ENCODE measurements around the gene SCAPER.

The SCAPER gene

GRCh38 chr15:76339305-76340197 is 565.6 kb downstream of the SCAPER start:
- DNase-seq (ENCODE audit: low read depth) = no peak

- no peak for DNase-seq (ENCODE audit: low read depth)
These were observed 566.4 kb downstream of the SCAPER start for GRCh38 chr15:76338486-76339304.

DNA sequence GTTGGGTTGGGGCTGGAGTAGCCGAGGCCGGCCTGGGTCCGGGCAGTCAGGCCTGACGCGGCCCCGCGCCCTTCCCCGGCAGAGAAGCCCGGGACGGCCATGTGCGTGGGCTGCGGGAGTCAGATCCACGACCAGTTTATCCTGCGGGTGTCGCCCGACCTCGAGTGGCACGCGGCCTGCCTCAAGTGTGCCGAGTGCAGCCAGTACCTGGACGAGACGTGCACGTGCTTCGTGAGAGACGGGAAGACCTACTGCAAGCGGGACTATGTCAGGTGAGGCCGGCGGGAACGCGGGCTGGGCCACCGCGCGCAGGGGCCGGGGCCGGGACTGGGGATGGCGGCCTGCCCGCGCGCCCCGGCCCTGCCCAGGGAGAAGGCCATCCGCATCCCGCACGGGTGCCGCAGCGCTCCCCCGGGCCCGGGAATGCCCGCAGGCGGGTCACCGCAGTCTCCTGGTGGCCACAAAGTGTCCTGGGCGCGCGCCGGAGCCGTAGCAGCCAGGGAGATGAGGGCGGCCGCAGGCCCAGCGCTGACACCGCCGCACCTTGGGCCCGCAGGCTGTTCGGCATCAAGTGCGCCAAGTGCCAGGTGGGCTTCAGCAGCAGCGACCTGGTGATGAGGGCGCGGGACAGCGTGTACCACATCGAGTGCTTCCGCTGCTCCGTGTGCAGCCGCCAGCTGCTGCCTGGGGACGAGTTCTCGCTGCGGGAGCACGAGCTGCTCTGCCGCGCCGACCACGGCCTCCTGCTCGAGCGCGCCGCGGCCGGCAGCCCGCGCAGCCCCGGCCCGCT is 567.2 kb downstream of the SCAPER start:
- DNase-seq (ENCODE audit: low read depth) = no peak

GRCh38 chr15:76337059-76337695 is 568.0 kb downstream of the SCAPER start:
- no peak for DNase-seq (ENCODE audit: low read depth)

- peak; percentile 81 for DNase-seq (ENCODE audit: low read depth)
These were observed 568.7 kb downstream of the SCAPER start, which contains the start of gene ISL2 for GRCh38 chr15:76336254-76337058. TSS of gene ISL2 (plus strand) at chr15:76336773. CDS start at chr15:76336884, 111 bp downstream.

DNA sequence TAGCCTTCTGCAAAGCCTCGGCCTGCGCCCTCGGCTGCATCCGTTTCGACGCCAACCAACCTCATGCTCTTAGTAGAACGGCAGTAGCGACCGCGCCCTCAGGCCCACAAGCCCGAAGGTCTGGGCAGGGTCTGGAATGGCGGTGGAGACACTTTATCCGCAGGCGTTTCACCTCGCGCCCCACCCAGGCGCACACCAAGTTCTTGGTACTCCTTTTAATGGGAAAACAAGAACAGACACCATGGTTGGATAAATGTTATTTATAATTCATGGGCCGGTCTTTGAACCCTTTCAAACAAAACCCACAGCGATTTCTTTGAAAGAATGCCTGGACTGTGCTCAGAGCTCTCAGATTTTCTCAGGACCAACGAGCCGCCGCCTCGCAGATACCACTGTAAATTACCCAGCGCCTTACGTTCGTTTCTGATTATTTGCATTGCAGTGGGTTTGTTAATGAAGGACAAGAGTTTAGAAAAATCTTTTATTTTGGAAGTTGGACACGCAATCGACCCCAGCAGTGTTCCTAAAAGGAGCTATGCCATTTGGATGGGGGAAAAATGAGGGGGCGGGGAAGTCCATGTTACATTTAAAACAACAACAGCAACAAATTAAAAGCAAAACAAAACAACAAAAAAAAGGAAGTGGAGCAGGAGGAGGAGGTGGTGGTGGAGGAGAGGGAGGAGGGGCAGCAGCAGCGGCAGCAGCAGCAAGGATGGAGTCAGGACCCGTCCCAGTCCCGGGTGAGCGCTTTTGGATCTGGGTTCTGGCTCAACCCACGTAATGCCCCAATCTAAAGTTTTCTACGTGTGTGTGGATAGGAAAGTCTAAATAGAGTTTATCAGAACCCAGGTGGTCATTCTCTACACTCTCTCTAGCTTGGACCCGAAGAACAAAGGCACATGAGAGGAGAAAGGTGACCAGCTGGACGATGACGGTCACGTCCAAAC is 569.6 kb downstream of the SCAPER start:
- no peak for DNase-seq (ENCODE audit: low read depth)

GRCh38 chr15:76334438-76335306 is 570.5 kb downstream of the SCAPER start:
- DNase-seq (ENCODE audit: low read depth) = no peak

DNA sequence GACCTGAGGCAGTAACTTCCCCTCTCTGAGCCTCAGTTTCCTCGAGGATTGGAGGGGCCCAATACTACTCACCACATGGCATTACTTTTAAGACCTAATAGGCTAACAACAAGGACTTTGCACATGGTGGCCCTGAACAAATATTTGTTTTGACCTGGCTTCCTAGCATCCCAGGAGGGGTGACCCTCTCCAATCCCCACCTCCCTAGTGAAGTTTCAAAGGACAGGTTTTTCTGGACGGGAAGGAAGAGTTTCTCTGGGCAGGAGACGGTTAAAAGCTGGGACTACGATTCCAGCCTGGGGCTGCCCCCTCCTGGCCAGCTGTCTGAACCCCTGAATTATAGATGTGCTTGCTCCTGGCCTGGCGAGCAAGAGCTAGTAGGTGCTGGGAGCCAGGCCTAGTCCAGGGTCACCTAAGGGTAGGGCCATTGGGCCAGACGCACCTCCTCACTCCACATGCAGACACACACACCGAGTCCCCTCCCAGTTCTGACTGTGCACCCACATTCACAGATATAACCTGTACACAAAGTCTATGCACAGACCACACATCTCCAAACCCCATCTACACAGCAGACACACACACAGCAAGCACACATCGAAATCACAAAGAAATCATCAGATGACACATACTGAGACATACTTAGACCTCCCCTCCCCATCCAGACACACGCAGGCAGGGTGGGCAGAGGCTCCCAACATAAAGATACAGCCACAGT is 571.3 kb downstream of the SCAPER start:
- no peak for DNase-seq (ENCODE audit: low read depth)

- no peak for DNase-seq (ENCODE audit: low read depth)
These were observed 571.8 kb downstream of the SCAPER start for GRCh38 chr15:76333309-76333708.

DNA sequence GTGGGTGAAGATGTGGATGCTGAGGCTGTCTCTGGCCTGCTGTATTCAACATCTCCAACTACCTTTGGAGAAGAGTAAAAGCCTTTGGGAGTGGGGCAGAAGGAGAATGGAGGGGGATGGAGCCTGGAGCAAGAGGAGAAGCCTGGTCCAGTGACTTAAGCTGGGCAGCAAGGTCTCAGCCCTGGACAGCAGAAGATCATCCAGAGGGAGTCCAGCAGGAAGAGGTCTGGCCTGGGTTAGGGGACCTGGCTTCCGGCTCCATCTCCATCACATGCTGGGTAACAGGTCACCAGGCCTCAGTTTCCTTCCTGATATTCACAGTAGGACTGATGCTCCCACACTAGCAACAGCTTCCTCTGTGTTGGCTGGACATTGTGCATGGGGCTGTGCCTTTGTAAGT is 572.3 kb downstream of the SCAPER start:
- DNase-seq (ENCODE audit: low read depth) = no peak

GRCh38 chr15:76330080-76330680 is 575.0 kb downstream of the SCAPER start:
- DNase-seq (ENCODE audit: low read depth) = peak; percentile 42

- no peak for DNase-seq (ENCODE audit: low read depth)
These were observed 576.2 kb downstream of the SCAPER start for GRCh38 chr15:76328958-76329357.

GRCh38 chr15:76328106-76328696 is 576.9 kb downstream of the SCAPER start:
- DNase-seq (ENCODE audit: low read depth) = no peak

DNA sequence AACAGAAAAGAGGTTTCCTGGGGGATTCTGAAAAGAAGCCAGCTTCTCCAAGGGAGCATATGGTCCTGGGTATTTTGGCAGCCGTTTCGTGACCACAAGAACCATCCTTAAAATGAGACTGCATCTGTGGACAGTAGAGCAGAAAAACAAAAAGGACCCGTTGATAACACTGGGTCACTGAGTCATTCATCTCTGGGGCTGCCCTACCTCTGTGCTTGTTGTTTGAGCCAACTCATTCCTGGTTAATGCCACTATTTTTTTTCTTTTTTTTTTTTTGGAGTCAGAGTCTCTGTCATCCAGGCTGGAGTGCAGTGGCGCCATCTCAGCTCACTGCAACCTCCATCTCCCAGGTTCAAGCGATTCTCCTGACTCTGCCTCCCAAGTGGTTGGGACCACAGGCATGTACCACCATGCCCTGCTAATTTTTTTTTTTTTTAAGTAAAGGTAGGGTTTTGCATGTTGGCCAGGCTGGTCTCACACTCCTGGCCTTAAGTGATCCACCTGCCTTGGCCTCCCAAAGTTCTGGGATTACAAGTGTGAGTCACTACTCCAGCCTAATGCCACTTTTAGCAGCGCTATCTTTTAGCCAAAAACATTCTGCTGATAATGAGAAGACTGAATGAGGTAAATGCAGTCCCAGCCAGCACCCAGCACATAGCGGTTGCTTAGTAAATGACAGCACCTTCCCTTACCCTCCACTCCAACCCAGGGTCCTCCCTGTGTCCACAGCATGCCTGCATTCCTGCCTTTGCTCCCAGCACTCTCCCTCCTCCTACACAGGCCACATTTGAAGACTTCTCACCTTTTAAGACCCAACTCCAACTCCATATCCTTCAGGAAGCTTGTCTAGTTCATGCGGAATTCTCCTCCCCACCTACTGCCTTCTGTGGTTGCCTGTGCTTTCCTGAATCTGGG is 577.7 kb downstream of the SCAPER start:
- no peak for DNase-seq (ENCODE audit: low read depth)

DNA sequence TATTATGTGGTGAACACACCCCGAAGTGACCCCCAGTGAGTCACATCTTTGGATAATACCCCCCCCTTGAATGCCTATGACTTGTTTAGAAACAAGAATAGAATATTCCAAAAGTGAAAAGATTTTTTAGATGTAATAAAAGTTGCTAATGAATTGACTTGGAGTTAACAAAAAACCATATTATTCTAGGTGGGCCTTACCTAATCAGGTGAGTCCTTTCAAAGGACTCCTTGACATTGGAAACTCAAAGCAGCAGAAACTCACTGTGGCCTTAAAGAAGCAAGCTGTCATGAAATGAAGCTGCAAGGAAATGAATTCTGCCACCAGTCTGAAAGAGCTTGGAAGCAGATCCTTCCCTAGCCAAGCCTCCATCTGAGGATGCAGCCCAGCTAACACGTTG is 579.4 kb downstream of the SCAPER start:
- no peak for DNase-seq (ENCODE audit: low read depth)

DNA sequence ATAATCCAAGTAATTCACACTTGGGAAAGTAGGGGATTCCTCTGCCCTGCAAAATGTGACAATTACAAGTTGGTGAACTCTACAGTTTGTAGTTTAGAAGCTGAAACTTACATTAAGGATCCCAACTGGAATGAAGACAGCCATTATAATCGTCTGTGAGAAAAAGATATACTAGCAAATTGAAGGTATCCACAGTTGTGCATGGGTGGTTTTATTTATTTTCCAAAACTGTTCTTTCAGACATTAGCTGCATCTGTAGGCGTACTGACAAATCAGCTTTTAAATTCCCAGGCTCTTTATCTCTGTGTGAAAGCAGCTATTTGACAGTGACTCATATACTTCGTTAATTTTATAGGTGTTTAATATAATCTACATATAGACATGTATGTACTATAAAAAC is 581.1 kb downstream of the SCAPER start:
- DNase-seq (ENCODE audit: low read depth) = no peak
